Hypothalamus (tissue), 51 donors: Measurements from ENCODE around the gene TUB.

Experiments used
- DNase-seq, 51 donors: peaks; one replicate each; lab custom pipeline; 2025; lab: John Stamatoyannopoulos, UW

The TUB gene

DNA sequence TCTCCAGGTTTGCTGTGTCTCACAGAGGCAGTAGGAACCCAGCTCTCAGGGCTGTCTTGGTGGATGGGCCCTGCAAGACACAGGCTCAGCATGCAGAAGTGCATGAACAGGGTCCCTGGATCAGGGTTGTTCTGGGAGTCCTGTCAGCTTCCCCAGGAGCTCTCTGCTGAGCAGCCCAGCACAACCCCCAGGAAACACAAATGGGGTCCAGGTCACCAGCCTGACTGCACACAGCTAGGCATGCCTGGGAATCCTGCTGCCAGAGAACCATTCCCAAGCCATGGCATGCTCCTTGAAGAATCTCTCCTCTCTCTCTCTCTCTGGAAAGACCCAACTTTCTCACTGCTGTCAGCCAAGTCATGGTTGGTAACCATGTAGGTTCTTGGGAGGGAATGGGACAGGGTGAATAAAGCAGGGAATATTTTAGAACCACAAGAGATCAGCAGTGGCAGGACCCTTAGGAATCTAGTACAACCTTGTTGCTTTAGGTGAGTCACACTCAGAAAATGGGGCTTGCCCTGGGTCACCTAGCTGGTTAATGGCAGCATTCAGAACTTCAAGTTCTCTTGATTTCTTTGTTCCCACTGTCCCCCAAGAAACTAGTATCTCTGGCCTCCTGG lies 21.4 kb downstream of the TUB start:
- DNase-seq = no peak

DNA sequence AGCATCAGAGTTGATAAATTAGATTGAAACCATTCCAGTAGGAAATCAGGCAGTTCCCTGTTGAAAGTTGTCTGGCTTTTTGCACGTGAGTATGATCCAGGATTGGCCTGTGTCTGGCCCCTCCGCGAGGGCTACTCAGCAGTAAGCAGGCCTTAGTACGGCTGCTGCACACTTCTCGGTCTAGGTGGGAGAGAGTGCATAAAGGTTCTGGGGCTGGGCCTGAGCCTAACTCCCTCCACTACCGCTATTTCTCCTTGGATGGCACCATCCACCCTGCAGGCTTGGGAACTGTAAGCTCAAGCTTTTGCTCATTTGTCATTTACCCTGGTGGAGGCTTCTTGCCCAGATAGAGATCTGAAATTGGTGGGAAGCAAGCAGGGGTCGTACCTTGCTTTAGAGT lies 22.0 kb downstream of the TUB start:
- no peak for DNase-seq

DNA sequence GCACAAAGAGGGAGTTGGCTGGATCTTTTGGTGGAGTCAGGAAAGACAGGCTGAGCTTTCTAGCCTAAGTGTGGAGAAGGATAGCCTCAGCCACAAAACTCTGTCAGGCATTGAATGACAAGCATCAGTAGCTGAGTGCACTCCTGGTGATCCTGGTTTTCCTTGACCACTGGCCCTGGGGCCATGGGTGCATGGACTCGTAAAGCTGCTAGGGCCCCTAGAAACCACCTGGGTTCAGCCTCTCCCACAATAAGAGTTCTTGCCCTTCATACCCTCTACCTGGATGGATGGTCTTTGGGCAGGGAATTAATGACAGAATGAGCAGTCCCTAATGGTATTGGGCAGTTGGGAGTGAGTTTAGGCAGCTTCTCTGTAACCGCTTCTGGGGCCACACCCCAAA lies 22.9 kb downstream of the TUB start:
- no peak for DNase-seq

DNA sequence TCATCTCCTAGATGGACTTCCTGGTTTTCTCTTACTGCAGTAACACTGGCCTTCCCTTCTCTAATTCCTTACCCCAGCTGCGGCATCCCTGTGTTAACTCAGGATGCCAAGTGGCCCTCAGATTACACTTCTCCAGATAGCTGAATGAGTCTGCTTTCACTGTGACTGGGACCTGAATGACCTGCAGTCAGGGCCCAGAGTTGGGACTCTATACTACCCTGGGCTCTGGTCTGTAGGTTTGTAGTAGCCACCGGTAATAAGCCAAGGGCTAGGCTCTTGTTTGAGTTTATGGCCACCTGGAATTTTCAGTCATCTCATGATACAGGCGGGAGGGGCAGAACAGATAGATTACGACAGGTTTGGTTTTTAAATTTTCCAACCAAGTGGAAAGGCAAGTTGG lies 24.1 kb downstream of the TUB start:
- no peak for DNase-seq

DNA sequence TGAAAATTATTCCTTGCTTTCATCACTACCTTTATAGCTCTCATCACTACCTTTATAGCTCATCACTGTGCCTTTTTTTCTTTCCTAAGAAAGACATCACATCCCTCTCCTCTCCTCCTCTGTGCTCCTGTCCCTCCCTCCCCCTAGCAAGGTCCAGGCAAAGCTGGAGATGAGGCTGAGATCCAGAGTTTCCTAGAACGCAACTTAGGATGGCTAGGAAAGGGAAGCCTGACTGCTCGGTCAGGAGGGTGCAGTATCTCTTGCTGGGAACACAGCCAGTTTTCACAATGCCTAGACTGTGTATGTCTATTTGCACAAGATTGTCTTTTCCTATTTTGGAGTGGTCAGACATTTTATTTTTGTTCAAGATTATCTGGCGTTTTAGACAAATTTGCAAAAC lies 24.7 kb downstream of the TUB start:
- DNase-seq = no peak

DNA sequence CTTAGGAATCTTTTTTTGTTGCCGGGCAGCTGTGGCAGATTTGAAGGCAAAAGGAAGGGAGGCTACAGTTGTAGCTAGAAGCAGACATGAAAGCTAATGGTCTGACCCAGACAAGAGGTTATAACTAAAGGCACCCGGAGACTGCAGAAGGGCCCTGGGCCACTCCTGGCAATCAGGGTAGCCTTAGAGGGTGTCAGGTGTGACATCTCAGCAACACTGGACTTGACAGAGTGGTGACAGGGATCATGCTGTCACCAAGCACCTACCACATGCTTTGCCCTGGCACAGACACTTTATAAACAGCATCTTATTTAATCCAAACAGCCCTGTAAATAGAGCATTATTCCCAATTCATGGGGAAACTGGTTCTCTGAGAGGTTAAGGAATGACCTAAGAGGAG lies 25.7 kb downstream of the TUB start:
- DNase-seq = no peak

DNA sequence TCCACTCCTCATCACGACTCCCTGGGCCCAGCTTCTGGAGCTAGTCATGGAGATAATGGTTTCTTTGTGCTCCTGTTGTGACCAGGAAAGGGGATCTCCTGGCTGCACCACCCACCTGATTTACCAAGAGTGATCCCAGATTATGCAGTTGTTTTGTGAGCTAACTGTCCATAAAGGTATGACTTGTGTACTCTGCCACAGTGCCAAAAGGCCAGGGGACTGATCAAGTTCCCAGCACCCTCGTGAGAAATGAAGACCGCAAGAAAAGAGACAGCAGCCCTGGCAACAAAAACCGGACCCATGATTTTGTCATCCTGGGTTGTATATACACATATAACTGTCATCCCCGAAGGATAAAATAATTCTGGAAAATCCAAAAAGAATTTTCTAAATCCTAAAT lies 26.6 kb downstream of the TUB start:
- DNase-seq = no peak

DNA sequence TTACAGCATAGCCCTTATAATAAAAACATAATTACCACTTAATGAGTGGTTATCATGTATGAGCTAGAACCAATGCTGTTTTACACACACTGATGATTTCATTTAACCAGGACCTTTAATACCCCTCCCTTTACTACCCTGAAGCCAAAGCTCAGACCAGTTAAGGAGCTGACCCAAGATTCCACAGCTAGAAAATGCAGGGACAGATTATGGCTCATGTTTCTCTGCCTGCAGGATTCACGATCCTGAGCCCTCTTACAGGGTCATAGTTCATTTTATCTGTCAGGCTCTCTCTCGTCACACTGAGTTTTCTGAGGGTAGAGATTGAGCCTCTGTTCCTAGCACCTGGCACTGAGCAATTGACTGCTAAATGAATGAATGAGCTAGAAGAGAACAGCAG lies 27.4 kb downstream of the TUB start:
- no peak for DNase-seq

DNA sequence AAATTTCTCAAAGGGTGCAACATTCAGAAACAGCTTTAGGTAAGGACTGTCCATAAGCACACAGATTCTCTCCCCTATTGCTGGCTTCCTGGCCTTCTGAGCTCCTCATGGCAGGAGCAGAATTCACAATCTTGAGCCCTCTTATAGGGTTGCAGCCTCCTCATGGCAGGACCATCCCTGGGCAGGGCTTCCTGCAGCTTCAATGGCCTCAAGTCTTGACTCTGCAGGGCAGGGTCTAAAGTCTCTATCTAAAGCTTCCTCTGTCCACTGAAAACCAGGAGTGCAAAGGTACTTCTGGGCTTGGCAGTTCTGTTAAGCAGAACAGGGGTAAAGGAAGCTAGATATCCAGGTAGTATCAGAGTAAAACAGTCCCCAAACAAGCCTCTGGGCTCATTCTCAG lies 28.7 kb downstream of the TUB start:
- DNase-seq = no peak

DNA sequence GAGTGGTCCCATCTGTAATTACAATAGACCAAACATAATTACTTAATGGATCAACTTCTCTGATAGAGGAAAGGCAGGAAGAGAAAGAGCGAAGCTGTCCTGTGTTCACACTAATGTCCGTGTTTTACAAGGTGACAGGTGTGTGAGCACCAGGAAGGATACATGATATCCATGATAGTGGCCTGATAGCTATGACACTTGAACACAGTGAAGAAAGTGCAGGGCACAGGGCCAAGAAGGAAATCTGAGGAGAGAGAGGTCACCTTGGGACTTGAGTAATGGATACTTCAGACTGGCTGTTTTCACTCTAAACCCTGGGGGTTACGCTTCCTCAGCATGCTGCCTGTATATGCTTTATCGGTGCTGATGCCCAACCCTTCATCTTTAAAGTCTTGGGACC lies 29.4 kb downstream of the TUB start:
- no peak for DNase-seq

DNA sequence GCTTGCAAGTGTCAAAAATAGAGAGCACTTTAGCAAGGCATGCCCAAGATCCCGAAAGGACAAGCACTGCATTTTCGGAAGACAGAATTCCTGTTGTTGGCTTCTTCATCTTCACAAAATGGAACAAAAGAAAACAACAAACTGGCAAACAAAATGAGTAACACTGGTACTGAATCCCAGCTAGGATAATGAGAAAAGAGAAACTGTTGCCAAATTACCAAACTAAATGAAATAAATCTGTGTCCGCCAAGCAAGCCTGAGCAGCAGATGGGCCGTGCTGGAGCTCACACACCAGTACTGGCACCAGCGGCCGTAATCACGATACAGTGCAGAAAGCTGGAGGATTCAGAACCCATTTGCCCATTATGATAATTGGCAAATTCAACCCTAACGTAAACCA lies 30.6 kb downstream of the TUB start:
- peak in 6 of 51 donors; percentile 5 to 27 (median 12) for DNase-seq

DNA sequence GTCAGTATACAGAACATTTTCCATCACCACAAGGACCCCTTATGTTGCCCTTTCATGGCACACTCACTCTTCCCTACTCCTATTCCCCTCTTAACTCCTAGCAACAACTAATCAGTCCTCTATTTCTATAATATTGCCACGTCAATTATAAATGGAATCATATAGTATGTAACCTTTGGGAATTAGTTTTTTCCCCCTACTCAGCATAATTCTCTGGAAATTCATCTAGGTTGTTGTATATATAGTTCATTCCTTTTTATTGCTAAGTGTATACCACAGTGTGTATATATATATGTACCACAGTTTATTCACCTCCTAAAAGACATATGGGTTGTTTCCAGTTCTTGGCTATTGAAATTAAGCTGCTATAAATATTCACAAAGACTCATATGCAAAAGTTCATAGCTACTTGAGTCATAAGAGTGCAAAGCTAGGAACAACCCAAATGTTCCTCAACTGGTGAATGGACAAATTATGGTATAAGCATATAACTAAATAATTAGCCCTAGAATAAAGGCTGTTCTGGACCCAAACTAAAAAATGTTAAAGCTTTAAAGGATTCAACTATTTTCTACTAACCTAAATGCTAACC lies 41.3 kb downstream of the TUB start:
- no peak for DNase-seq

DNA sequence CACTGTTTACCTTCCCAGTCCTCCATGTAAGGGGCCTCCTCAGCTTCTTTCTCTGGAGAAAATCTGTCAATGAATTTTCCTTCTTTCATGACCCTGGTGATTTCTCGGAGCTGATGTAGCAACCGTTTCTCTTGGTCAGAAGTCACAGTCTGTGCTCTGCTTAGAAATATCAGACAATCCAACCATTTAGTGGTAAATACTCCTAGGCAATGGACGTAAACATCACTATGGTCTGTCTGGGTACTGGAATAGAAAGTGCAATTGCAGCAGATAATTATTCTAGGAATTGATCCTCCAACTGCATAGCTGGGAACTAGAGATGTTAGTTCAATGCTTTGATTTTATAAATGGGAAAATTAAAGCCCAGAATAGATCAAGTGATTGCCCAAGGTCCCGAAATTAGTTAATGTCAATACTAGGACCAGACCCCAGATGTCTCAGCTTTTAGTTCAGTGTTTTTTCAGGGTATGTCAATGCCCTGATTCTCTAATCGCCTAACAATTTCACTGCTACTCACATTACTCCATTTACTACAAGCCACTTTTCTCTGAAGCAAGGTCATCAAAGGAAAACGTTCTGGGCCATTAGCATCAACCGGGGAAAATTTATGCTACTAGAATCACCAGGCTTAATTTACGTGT lies 45.8 kb downstream of the TUB start:
- DNase-seq = no peak

DNA sequence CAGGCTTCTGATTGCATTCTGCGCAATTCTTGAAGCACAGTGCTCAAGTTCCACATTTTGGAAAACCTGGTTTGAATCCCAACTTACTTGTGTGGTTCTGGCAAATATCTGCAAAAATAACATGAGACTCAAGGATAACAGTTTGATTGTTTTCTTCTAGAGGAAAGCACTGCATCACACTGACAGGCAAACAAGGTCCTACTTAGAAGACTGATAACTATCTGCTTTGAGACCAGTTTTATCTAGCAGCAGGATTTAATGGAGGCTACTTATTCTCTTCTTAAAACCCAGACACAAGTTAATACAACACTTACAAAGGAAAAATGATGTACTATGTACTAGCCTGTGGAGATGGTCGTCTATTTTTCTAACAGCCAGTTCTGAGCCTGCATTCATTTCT lies 46.4 kb downstream of the TUB start:
- DNase-seq = no peak

DNA sequence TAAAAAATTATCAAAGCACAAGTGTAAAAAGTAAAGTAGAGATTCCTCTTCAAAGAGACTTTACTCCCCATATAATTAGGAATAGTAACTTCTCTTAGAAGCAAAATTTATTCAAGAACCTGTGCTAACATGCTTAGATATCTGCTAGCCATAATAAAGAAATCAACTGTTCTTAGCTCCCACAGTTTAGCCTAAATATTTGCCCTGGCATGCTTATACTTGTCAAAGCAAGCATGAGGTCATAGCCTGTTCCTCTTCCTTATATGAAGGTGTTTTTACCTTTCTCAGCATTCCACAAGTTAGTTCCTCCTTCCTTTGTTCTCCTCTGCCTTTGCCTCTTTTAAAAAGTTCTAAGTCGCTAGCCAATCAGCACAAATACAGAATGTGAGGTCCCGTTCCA lies 57.5 kb downstream of the TUB start:
- DNase-seq = no peak

DNA sequence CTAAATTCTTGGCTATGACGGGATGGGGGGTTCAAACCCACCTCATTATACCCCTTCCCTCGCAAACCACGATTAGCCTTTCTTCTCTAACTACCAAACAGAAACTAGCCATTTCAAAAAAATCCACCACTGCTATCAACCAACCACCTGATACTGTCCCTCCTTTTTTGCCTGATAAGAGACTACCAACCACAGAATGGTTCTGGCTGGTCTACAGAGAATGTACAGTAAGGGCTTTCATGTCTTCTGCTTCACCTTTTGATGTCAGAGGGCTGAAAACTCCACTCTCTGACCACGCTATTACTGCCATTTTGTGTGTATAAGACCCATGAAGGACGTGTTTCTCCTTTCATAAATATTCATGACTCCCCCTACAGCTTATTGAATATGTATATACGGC lies 68.7 kb downstream of the TUB start:
- no peak for DNase-seq
